HEK293 (cell line): ENCODE data around the gene CEP57L1.

Source experiments
- CTCF ChIA-PET: fragments of 350-600 bp; formaldehyde crosslinking; extraction: SDS; loops from one replicate; lab custom pipeline; 2021; ENCODE audit warnings: antibody characterized with exemption; lab: Yijun Ruan, JAX
- POLR2A ChIA-PET: fragments of 300-600 bp; formaldehyde crosslinking; extraction: SDS; loops from one replicate; lab custom pipeline; 2020; ENCODE audit warnings: antibody characterized with exemption, inconsistent platforms; lab: Yijun Ruan, JAX
- H3K27ac ChIP-seq: fragments of 200-500 bp; sonication (Bioruptor generic); 2 replicates; pipeline ENCODE4 v1.5.1; 2014; ENCODE audit warnings: low read depth, low read length, control low read depth, inconsistent platforms; ENCODE audit errors: extremely low read depth
- H3K36me3 ChIP-seq, 2 experiments: fragments of 200-500 bp in 1 of 2; sonication (Bioruptor generic) in 1 of 2; 1 replicate in 1 of 2; 2 replicates in 1 of 2; pipeline ENCODE4 v1.5.1; 2014 to 2017; ENCODE audit warnings: inconsistent platforms in 2 of 2, low read length in 2 of 2; ENCODE audit not compliant: control insufficient read depth in 2 of 2, insufficient read depth in 1 of 2
- H3K4me1 ChIP-seq: fragments of 200-500 bp; sonication (Bioruptor generic); 2 replicates; pipeline ENCODE4 v1.5.1; 2014; ENCODE audit warnings: mild to moderate bottlenecking, low read length, inconsistent platforms; ENCODE audit not compliant: control insufficient read depth, insufficient read depth
- H3K4me3 ChIP-seq: 2 replicates; pipeline ENCODE4 v1.5.1; 2011; ENCODE audit warnings: low read depth, mild to moderate bottlenecking, control low read depth, low read length, moderate library complexity
- H3K9me3 ChIP-seq: fragments of 200-500 bp; sonication (Bioruptor generic); 2 replicates; pipeline ENCODE4 v1.5.1; 2014; ENCODE audit warnings: low read depth, low read length, inconsistent platforms; ENCODE audit not compliant: control insufficient read depth, insufficient read depth
- GFI1B ChIP-seq: fragments of 450-650 bp; formaldehyde crosslinking; IDR thresholded peaks from 2 replicates; pipeline ENCODE4 v1.5.1; 2016; ENCODE audit warnings: missing biosample characterization, missing genetic modification characterization
- GLIS2 ChIP-seq: fragments of 450-650 bp; formaldehyde crosslinking; IDR thresholded peaks from 2 replicates; pipeline ENCODE4 v1.5.1; 2016; ENCODE audit warnings: missing biosample characterization, missing genetic modification characterization
- KLF1 ChIP-seq: fragments of 450-650 bp; formaldehyde crosslinking; IDR thresholded peaks from 2 replicates; pipeline ENCODE4 v1.5.1; 2016; ENCODE audit warnings: missing biosample characterization, missing genetic modification characterization
- OVOL3 ChIP-seq: fragments of 450-650 bp; formaldehyde crosslinking; IDR thresholded peaks from 2 replicates; pipeline ENCODE4 v1.5.1; 2016; ENCODE audit warnings: missing biosample characterization, missing genetic modification characterization
- PRDM1 ChIP-seq: fragments of 450-650 bp; formaldehyde crosslinking; IDR thresholded peaks from 2 replicates; pipeline ENCODE4; 2016; ENCODE audit warnings: missing biosample characterization, missing genetic modification characterization
- SCRT1 ChIP-seq: fragments of 450-650 bp; formaldehyde crosslinking; IDR thresholded peaks from 2 replicates; pipeline ENCODE4 v1.5.1; 2016; ENCODE audit warnings: missing biosample characterization, missing genetic modification characterization, borderline replicate concordance
- SETDB1 ChIP-seq: IDR thresholded peaks from one replicate; pipeline ENCODE4 v1.6.1; 2017; ENCODE audit warnings: mild to moderate bottlenecking, low read length, moderate library complexity, mixed read lengths; ENCODE audit not compliant: insufficient read length
- ZBTB1 ChIP-seq: fragments of 450-650 bp; formaldehyde crosslinking; IDR thresholded peaks from 2 replicates; pipeline ENCODE4 v1.5.1; 2016; ENCODE audit warnings: missing biosample characterization, missing genetic modification characterization
- ZBTB48 ChIP-seq: fragments of 450-650 bp; formaldehyde crosslinking; IDR thresholded peaks from 2 replicates; pipeline ENCODE4 v1.5.1; 2016; ENCODE audit warnings: missing biosample characterization, missing genetic modification characterization
- ZBTB8A ChIP-seq: fragments of 450-650 bp; formaldehyde crosslinking; IDR thresholded peaks from 2 replicates; pipeline ENCODE4 v1.5.1; 2016; ENCODE audit warnings: missing biosample characterization, missing genetic modification characterization
- ZFHX2 ChIP-seq: fragments of 450-650 bp; formaldehyde crosslinking; conservative IDR thresholded peaks from 2 replicates; pipeline ENCODE4 v1.5.1; 2016; ENCODE audit warnings: missing biosample characterization, missing genetic modification characterization
- ZFP69B ChIP-seq: fragments of 450-650 bp; formaldehyde crosslinking; IDR thresholded peaks from 2 replicates; pipeline ENCODE4 v1.5.1; 2016; ENCODE audit warnings: missing biosample characterization, missing genetic modification characterization
- ZNF140 ChIP-seq: fragments of 450-650 bp; formaldehyde crosslinking; IDR thresholded peaks from 2 replicates; pipeline ENCODE4 v1.5.1; 2016; ENCODE audit warnings: missing biosample characterization, missing genetic modification characterization
- ZNF223 ChIP-seq: fragments of 450-650 bp; formaldehyde crosslinking; IDR thresholded peaks from 2 replicates; pipeline ENCODE4 v1.5.1; 2016; ENCODE audit warnings: missing biosample characterization, missing genetic modification characterization
- ZNF24 ChIP-seq: fragments of 450-650 bp; formaldehyde crosslinking; IDR thresholded peaks from 2 replicates; pipeline ENCODE4 v1.5.1; 2016; ENCODE audit warnings: missing biosample characterization, missing genetic modification characterization
- ZNF501 ChIP-seq: fragments of 450-650 bp; formaldehyde crosslinking; IDR thresholded peaks from 2 replicates; pipeline ENCODE4 v1.5.1; 2016; ENCODE audit warnings: missing biosample characterization, missing genetic modification characterization
- ZNF510 ChIP-seq: fragments of 450-650 bp; formaldehyde crosslinking; IDR thresholded peaks from 2 replicates; pipeline ENCODE4 v1.5.1; 2018; ENCODE audit warnings: mild to moderate bottlenecking, missing genetic modification characterization, missing biosample characterization; ENCODE audit not compliant: insufficient replicate concordance
- ZNF514 ChIP-seq: fragments of 450-650 bp; formaldehyde crosslinking; IDR thresholded peaks from 2 replicates; pipeline ENCODE4 v1.5.1; 2016; ENCODE audit warnings: missing biosample characterization, missing genetic modification characterization
- ZNF701 ChIP-seq: fragments of 450-650 bp; formaldehyde crosslinking; IDR thresholded peaks from 2 replicates; pipeline ENCODE4 v1.5.1; 2016; ENCODE audit warnings: missing biosample characterization, missing genetic modification characterization
- TF ChIP-seq, protein P1 (sequence below): fragments of 450-650 bp; IDR thresholded peaks from 2 replicates; pipeline ENCODE4 v1.5.1; 2018; ENCODE audit warnings: missing biosample characterization, mild to moderate bottlenecking, missing genetic modification characterization
- TF ChIP-seq, protein P2 (sequence below): fragments of 450-650 bp; formaldehyde crosslinking; IDR thresholded peaks from 2 replicates; pipeline ENCODE4 v1.5.1; 2016; ENCODE audit warnings: missing biosample characterization, missing genetic modification characterization
- TF ChIP-seq, protein P3 (sequence below): fragments of 450-650 bp; formaldehyde crosslinking; conservative IDR thresholded peaks from 2 replicates; pipeline ENCODE4 v1.5.1; 2016; ENCODE audit warnings: low read depth, missing biosample characterization, missing genetic modification characterization
- TF ChIP-seq, protein P4 (sequence below): fragments of 450-650 bp; formaldehyde crosslinking; IDR thresholded peaks from 2 replicates; pipeline ENCODE4 v1.5.1; 2017; ENCODE audit warnings: missing biosample characterization, missing genetic modification characterization
- TF ChIP-seq, protein P5 (sequence below): fragments of 450-650 bp; formaldehyde crosslinking; IDR thresholded peaks from 2 replicates; pipeline ENCODE4 v1.5.1; 2016; ENCODE audit warnings: missing biosample characterization, missing genetic modification characterization
- TF ChIP-seq, protein P6 (sequence below): fragments of 450-650 bp; formaldehyde crosslinking; IDR thresholded peaks from 2 replicates; pipeline ENCODE4 v1.5.1; 2016; ENCODE audit warnings: missing biosample characterization, missing genetic modification characterization

CEP57L1 gene

DNA sequence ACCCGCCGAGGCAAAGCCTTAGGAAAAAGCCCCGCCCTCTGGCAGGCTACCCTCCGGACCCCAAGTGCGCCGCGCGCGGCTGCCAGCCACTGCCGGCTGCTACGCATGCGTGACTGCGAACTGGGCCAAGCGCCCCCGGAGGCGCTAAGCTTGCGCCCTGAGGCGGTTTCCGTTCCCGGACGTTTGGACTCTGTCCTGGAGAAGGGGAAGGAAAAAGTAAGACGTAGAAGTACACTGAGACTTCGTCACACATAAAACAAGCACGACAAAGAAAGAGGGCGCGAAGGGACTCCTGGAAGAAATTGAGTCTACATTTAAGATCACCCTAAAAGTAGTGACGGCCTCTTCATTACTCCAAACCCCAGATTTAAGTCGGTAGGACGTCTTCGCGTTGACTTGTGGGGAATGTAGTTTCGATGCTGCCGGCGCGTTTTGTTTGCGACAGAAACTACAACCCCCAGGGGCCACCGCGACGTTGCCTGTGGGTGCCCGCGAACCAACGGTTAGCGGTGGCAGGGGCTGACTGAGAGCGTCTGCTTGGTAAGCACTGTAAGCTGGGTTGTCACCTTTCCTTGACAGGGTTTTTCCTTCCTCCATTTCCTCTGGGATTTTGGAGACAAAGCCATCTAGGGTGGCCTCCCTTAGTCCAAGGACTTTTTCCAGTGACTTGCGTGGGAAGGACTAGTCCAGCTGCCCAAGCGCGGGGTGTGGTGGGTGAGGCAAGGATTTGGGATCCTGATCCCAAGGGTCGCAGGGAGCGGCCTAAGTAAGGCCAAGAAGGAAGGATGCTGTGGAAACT is at the start of gene CEP57L1:
Gene CEP57L1 (plus strand): TSS at position 472 of the 799 bp plus-strand sequence. CDS start 49,715 bp downstream, outside the sequence.
- Histone ChIP-seq H3K36me3 (peaks cover 2 to 5% of the 10 kb centered on the region in 2 experiments; a peak in 1 of 3 replicates), H3K4me1 (0 out of 2 replicates have a peak, but pooled peaks cover 3% of the 10 kb centered on the region), H3K9me3 (no peaks in the 10 kb centered on the region), H3K4me3 (peak within 1 kb of the TSS; percentile 61), H3K27ac (peak within 1 kb of the TSS; percentile 94)
- ChIA-PET CTCF (interaction anchor here (0.6 to 1.5 kb wide), 5 partner anchors 22 to 269 kb away, joined by 3 to 4 read pairs (median 3); no protein-coding TSS in a partner anchor), POLR2A (interaction anchor here (0.7 to 2.7 kb wide), 26 partner anchors 10 to 982 kb away, joined by 3 to 27 read pairs (median 6); partner anchors contain the start of genes ARMC2, CD164, FOXO3 and PPIL6)
- TF ChIP-seq ZNF140 (tag by site-specific recombination) (no peak), ZNF223 (no peak), ZBTB8A (tag by site-specific recombination) (peak; percentile 99), ZNF701 (tag by site-specific recombination) (no peak), ZFHX2 (tag by site-specific recombination) (no peak; the same call in none of the 2 replicates), ZNF514 (tag by site-specific recombination) (no peak), SETDB1 (no peak), PRDM1 (tag by site-specific recombination) (no peak), ZBTB1 (tag by site-specific recombination) (no peak), SCRT1 (tag by site-specific recombination) (no peak), GLIS2 (peak; percentile 67), KLF1 (peak; percentile 73), OVOL3 (tag by site-specific recombination) (0 out of 2 replicates have a peak, but pooled peaks have one; percentile 12), ZFP69B (tag by site-specific recombination) (0 out of 2 replicates have a peak, but pooled peaks have one; percentile 4), ZNF501 (tag by site-specific recombination) (0 out of 2 replicates have a peak, but pooled peaks have one; percentile 63), GFI1B (tag by site-specific recombination) (peak; percentile 81; the same call in 1 of the 2 replicates), ZBTB48 (tag by site-specific recombination) (peak; percentile 83), ZNF510 (no peak), ZNF24 (tag by site-specific recombination) (peak; percentile 63; the same call in 1 of the 2 replicates)
- TF ChIP-seq, protein P1, sequence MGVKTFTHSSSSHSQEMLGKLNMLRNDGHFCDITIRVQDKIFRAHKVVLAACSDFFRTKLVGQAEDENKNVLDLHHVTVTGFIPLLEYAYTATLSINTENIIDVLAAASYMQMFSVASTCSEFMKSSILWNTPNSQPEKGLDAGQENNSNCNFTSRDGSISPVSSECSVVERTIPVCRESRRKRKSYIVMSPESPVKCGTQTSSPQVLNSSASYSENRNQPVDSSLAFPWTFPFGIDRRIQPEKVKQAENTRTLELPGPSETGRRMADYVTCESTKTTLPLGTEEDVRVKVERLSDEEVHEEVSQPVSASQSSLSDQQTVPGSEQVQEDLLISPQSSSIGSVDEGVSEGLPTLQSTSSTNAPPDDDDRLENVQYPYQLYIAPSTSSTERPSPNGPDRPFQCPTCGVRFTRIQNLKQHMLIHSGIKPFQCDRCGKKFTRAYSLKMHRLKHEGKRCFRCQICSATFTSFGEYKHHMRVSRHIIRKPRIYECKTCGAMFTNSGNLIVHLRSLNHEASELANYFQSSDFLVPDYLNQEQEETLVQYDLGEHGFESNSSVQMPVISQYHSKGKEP (tag by site-specific recombination) = peak; percentile 45; the same call in 1 of the 2 replicates
- TF ChIP-seq, protein P2, sequence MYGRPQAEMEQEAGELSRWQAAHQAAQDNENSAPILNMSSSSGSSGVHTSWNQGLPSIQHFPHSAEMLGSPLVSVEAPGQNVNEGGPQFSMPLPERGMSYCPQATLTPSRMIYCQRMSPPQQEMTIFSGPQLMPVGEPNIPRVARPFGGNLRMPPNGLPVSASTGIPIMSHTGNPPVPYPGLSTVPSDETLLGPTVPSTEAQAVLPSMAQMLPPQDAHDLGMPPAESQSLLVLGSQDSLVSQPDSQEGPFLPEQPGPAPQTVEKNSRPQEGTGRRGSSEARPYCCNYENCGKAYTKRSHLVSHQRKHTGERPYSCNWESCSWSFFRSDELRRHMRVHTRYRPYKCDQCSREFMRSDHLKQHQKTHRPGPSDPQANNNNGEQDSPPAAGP (tag by site-specific recombination) = 0 out of 2 replicates have a peak, but pooled peaks have one; percentile 45
- TF ChIP-seq, protein P3, sequence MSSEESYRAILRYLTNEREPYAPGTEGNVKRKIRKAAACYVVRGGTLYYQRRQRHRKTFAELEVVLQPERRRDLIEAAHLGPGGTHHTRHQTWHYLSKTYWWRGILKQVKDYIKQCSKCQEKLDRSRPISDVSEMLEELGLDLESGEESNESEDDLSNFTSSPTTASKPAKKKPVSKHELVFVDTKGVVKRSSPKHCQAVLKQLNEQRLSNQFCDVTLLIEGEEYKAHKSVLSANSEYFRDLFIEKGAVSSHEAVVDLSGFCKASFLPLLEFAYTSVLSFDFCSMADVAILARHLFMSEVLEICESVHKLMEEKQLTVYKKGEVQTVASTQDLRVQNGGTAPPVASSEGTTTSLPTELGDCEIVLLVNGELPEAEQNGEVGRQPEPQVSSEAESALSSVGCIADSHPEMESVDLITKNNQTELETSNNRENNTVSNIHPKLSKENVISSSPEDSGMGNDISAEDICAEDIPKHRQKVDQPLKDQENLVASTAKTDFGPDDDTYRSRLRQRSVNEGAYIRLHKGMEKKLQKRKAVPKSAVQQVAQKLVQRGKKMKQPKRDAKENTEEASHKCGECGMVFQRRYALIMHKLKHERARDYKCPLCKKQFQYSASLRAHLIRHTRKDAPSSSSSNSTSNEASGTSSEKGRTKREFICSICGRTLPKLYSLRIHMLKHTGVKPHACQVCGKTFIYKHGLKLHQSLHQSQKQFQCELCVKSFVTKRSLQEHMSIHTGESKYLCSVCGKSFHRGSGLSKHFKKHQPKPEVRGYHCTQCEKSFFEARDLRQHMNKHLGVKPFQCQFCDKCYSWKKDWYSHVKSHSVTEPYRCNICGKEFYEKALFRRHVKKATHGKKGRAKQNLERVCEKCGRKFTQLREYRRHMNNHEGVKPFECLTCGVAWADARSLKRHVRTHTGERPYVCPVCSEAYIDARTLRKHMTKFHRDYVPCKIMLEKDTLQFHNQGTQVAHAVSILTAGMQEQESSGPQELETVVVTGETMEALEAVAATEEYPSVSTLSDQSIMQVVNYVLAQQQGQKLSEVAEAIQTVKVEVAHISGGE (tag by site-specific recombination) = peak; percentile 69
- TF ChIP-seq, protein P4, sequence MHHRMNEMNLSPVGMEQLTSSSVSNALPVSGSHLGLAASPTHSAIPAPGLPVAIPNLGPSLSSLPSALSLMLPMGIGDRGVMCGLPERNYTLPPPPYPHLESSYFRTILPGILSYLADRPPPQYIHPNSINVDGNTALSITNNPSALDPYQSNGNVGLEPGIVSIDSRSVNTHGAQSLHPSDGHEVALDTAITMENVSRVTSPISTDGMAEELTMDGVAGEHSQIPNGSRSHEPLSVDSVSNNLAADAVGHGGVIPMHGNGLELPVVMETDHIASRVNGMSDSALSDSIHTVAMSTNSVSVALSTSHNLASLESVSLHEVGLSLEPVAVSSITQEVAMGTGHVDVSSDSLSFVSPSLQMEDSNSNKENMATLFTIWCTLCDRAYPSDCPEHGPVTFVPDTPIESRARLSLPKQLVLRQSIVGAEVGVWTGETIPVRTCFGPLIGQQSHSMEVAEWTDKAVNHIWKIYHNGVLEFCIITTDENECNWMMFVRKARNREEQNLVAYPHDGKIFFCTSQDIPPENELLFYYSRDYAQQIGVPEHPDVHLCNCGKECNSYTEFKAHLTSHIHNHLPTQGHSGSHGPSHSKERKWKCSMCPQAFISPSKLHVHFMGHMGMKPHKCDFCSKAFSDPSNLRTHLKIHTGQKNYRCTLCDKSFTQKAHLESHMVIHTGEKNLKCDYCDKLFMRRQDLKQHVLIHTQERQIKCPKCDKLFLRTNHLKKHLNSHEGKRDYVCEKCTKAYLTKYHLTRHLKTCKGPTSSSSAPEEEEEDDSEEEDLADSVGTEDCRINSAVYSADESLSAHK (tag by site-specific recombination) = peak; percentile 12; the same call in 1 of the 2 replicates
- TF ChIP-seq, protein P5, sequence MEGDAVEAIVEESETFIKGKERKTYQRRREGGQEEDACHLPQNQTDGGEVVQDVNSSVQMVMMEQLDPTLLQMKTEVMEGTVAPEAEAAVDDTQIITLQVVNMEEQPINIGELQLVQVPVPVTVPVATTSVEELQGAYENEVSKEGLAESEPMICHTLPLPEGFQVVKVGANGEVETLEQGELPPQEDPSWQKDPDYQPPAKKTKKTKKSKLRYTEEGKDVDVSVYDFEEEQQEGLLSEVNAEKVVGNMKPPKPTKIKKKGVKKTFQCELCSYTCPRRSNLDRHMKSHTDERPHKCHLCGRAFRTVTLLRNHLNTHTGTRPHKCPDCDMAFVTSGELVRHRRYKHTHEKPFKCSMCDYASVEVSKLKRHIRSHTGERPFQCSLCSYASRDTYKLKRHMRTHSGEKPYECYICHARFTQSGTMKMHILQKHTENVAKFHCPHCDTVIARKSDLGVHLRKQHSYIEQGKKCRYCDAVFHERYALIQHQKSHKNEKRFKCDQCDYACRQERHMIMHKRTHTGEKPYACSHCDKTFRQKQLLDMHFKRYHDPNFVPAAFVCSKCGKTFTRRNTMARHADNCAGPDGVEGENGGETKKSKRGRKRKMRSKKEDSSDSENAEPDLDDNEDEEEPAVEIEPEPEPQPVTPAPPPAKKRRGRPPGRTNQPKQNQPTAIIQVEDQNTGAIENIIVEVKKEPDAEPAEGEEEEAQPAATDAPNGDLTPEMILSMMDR (tag by site-specific recombination) = peak; percentile 36; the same call in 1 of the 2 replicates
- TF ChIP-seq, protein P6, sequence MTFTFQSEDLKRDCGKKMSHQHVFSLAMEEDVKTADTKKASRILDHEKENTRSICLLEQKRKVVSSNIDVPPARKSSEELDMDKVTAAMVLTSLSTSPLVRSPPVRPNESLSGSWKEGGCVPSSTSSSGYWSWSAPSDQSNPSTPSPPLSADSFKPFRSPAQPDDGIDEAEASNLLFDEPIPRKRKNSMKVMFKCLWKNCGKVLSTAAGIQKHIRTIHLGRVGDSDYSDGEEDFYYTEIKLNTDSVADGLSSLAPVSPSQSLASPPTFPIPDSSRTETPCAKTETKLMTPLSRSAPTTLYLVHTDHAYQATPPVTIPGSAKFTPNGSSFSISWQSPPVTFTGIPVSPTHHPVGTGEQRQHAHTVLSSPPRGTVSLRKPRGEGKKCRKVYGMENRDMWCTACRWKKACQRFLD (tag by site-specific recombination) = no peak
